ENCODE data around the gene ZSWIM1. TPM values are rescaled to one million over a fixed set of nuclear protein-coding genes. Genes with fewer than 3 reads are reported as not detected.
A peak's percentile ranks its signal among the peaks of the same experiment; 100 is the strongest.

Gene ZSWIM1
- total and polyA plus RNA-seq, 2 of the 13 experiments (the other 11 are each of a cell fraction or from before 2014, with no cell fraction given), result 9.5 to 11.7 TPM

DNA sequence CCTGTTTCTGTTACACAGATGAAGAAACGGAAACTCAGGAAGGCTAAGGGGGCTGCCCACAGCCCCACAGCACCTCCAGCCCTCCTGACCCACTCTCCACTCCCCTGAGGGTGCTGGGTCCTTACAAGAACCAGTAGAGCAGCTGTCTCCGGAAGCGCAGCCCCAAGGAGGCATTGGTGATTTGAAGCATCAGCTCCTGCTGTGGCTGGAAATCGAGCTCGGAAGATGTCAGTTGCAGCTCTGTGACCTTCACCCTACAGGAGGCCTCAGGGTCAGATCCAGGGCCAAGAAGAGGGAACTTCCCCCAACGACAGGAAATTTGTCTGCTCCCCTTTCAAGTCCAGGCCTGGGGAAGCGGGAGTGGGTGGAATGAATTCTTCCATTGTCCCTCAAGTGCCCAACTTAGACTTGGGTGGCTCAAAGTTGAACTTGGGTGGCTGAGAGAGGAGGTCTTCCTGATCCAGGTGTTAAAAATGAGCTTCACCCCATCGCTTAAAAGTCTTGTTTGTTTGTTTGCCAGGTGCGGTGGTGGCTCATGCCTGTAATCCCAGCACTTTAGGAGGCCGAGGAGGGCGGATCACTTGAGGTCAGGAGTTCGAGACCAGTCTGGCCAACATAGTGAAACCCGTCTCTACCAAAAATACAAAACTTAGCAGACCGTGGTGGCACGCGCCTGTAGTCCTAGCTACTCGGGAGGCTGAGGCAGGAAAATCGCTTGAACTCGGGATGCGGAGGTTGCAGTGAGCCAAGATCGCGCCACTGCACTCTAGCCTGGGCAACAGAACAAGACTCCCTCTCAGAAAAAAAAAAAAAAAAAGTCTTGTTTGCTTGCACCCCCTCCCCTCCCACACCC is 29.0 kb downstream of the ZSWIM1 start (continued):
- TF ChIP-seq, protein P1, sequence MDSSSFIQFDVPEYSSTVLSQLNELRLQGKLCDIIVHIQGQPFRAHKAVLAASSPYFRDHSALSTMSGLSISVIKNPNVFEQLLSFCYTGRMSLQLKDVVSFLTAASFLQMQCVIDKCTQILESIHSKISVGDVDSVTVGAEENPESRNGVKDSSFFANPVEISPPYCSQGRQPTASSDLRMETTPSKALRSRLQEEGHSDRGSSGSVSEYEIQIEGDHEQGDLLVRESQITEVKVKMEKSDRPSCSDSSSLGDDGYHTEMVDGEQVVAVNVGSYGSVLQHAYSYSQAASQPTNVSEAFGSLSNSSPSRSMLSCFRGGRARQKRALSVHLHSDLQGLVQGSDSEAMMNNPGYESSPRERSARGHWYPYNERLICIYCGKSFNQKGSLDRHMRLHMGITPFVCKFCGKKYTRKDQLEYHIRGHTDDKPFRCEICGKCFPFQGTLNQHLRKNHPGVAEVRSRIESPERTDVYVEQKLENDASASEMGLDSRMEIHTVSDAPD (CRISPR knock-in tag; IDR thresholded peaks at IDR 0.05), result no peak
- TF ChIP-seq CREB1 (IDR thresholded peaks at IDR 0.05) (no peak), CREB1 (CRISPR knock-in tag; IDR thresholded peaks at IDR 0.05) (no peak), ZNF724P (CRISPR knock-in tag; IDR thresholded peaks at IDR 0.05; ENCODE audit: borderline replicate concordance) (no peak), KMT2B (CRISPR knock-in tag; IDR thresholded peaks at IDR 0.05) (0 out of 2 replicates have a peak, but pooled peaks have one; percentile 10), ZKSCAN1 (IDR thresholded peaks at IDR 0.05; ENCODE audit: low read length) (no peak), MED1 (CRISPR knock-in tag; IDR thresholded peaks at IDR 0.05) (peak; percentile 15; the same call in 1 of the 2 replicates), ZNF629 (CRISPR knock-in tag; conservative IDR thresholded peaks at IDR 0.05) (0 out of 2 replicates have a peak, but pooled peaks have one; percentile 20), ZSCAN25 (CRISPR knock-in tag; IDR thresholded peaks at IDR 0.05) (no peak), ZFYVE20 (CRISPR knock-in tag; IDR thresholded peaks at IDR 0.05; ENCODE audit: borderline replicate concordance, low read depth) (no peak), FOXA1 (IDR thresholded peaks at IDR 0.05) (no peak), FOXA1 (CRISPR knock-in tag; IDR thresholded peaks at IDR 0.05) (0 out of 2 replicates have a peak, but pooled peaks have one; percentile 10), ZBTB42 (CRISPR knock-in tag; IDR thresholded peaks at IDR 0.05) (no peak), ZFP37 (CRISPR knock-in tag; IDR thresholded peaks at IDR 0.05; ENCODE audit: borderline replicate concordance) (0 out of 2 replicates have a peak, but pooled peaks have one; percentile 21), ZNF776 (CRISPR knock-in tag; IDR thresholded peaks at IDR 0.05) (0 out of 2 replicates have a peak, but pooled peaks have one; percentile 20), KDM1A (CRISPR knock-in tag; IDR thresholded peaks at IDR 0.05) (no peak)
- TF ChIP-seq, protein P2, sequence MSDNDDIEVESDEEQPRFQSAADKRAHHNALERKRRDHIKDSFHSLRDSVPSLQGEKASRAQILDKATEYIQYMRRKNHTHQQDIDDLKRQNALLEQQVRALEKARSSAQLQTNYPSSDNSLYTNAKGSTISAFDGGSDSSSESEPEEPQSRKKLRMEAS (IDR thresholded peaks at IDR 0.05), result no peak
- TF ChIP-seq, protein P3, sequence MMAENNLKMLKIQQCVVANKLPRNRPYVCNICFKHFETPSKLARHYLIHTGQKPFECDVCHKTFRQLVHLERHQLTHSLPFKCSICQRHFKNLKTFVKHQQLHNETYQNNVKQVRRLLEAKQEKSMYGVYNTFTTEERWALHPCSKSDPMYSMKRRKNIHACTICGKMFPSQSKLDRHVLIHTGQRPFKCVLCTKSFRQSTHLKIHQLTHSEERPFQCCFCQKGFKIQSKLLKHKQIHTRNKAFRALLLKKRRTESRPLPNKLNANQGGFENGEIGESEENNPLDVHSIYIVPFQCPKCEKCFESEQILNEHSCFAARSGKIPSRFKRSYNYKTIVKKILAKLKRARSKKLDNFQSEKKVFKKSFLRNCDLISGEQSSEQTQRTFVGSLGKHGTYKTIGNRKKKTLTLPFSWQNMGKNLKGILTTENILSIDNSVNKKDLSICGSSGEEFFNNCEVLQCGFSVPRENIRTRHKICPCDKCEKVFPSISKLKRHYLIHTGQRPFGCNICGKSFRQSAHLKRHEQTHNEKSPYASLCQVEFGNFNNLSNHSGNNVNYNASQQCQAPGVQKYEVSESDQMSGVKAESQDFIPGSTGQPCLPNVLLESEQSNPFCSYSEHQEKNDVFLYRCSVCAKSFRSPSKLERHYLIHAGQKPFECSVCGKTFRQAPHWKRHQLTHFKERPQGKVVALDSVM (CRISPR knock-in tag; IDR thresholded peaks at IDR 0.05), result no peak
- TF ChIP-seq, protein P4, sequence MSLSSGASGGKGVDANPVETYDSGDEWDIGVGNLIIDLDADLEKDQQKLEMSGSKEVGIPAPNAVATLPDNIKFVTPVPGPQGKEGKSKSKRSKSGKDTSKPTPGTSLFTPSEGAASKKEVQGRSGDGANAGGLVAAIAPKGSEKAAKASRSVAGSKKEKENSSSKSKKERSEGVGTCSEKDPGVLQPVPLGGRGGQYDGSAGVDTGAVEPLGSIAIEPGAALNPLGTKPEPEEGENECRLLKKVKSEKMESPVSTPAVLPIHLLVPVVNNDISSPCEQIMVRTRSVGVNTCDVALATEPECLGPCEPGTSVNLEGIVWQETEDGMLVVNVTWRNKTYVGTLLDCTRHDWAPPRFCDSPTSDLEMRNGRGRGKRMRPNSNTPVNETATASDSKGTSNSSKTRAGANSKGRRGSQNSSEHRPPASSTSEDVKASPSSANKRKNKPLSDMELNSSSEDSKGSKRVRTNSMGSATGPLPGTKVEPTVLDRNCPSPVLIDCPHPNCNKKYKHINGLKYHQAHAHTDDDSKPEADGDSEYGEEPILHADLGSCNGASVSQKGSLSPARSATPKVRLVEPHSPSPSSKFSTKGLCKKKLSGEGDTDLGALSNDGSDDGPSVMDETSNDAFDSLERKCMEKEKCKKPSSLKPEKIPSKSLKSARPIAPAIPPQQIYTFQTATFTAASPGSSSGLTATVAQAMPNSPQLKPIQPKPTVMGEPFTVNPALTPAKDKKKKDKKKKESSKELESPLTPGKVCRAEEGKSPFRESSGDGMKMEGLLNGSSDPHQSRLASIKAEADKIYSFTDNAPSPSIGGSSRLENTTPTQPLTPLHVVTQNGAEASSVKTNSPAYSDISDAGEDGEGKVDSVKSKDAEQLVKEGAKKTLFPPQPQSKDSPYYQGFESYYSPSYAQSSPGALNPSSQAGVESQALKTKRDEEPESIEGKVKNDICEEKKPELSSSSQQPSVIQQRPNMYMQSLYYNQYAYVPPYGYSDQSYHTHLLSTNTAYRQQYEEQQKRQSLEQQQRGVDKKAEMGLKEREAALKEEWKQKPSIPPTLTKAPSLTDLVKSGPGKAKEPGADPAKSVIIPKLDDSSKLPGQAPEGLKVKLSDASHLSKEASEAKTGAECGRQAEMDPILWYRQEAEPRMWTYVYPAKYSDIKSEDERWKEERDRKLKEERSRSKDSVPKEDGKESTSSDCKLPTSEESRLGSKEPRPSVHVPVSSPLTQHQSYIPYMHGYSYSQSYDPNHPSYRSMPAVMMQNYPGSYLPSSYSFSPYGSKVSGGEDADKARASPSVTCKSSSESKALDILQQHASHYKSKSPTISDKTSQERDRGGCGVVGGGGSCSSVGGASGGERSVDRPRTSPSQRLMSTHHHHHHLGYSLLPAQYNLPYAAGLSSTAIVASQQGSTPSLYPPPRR (CRISPR knock-in tag; IDR thresholded peaks at IDR 0.05; ENCODE audit: borderline replicate concordance), result peak; percentile 64
- TF ChIP-seq, protein P5, sequence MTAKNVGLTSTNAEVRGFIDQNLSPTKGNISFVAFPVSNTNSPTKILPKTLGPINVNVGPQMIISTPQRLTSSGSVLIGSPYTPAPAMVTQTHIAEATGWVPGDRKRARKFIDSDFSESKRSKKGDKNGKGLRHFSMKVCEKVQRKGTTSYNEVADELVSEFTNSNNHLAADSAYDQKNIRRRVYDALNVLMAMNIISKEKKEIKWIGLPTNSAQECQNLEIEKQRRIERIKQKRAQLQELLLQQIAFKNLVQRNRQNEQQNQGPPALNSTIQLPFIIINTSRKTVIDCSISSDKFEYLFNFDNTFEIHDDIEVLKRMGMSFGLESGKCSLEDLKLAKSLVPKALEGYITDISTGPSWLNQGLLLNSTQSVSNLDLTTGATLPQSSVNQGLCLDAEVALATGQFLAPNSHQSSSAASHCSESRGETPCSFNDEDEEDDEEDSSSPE (CRISPR knock-in tag; IDR thresholded peaks at IDR 0.05), result 0 out of 2 replicates have a peak, but pooled peaks have one; percentile 36
